HG03159 (cell line): ENCODE measurements around the gene GATD1.
A peak's percentile ranks its signal among the peaks of the same experiment; 100 is the strongest.

Experiments
- ATAC-seq: cut with Tn5 transposase; IDR thresholded peaks from one replicate; pipeline ENCODE4 v1.9.1; 2021; ENCODE audit warnings: mild to moderate bottlenecking, moderate library complexity; ENCODE audit not compliant: unreplicated experiment

The GATD1 gene

DNA sequence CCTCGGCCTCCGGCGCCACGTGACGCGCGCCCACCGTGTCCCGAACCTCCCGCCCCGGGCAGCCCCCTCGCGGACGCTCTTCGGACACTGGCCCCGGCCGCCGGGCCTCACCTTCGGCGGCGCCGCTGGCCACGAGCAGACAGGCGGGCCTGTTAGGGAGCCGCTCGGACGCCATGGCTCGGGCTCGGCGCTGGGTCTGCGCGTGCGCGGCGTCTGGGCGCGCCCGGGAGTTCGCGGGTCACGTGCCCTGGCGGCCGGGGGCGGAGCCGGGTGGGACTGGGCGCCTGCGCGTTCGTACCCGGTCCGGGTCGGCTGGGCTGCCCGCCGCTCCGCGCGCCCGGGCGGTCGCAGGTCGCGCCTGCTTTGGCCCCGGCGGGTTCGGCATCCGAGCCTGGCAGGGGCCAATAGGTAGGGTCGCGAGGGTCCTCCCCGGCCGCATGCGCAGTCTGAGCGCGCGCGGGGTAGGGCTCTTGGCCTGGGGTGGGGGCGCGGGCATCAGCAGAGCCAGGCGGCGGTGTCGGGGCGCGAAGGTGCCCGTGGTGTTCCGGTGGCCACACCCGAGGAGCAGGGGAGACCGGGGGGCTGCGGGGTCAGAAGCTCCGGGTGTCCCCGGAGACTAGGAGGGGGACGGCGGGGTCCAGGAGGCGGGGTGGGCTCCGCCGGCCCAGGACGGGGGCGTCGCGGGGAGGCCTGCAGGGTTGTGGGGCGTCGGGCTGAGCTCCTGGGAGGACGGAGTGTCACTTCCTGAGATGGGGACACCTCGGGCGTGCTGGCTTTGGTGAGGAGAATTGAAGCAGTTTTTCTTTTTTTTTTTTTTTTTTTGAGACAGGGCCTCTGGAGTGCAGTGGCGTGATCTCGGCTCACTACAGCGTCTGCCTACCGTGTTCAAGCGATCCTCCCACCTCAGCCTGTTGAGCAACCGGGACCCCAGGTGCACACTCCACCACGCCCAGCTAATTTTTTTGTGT lies at the start of gene GATD1:
TSS of gene GATD1 (minus strand) at position 200 of the 968 bp plus-strand sequence. CDS start at position 175, 25 bp downstream.
- peak; percentile 75 for ATAC-seq

DNA sequence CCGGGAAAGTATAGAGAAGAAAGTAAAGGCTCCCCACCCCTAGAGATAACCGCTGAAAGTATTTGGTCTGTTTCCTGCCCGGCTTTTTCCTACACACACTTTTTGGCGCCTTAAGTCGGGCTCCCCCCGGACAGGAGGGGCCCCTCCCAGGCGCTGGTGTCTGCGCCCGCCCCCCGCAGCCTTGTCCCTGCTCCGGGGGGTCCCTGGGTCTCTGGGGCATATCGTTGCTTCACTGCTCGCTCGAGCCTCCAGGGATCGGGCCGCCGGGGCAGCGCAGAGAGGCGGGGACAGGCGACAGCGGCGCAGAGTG lies 49.5 kb upstream of the GATD1 start:
- no peak for ATAC-seq

GRCh38 chr11:826227-826621 lies 48.9 kb upstream of the GATD1 start:
- no peak for ATAC-seq

DNA sequence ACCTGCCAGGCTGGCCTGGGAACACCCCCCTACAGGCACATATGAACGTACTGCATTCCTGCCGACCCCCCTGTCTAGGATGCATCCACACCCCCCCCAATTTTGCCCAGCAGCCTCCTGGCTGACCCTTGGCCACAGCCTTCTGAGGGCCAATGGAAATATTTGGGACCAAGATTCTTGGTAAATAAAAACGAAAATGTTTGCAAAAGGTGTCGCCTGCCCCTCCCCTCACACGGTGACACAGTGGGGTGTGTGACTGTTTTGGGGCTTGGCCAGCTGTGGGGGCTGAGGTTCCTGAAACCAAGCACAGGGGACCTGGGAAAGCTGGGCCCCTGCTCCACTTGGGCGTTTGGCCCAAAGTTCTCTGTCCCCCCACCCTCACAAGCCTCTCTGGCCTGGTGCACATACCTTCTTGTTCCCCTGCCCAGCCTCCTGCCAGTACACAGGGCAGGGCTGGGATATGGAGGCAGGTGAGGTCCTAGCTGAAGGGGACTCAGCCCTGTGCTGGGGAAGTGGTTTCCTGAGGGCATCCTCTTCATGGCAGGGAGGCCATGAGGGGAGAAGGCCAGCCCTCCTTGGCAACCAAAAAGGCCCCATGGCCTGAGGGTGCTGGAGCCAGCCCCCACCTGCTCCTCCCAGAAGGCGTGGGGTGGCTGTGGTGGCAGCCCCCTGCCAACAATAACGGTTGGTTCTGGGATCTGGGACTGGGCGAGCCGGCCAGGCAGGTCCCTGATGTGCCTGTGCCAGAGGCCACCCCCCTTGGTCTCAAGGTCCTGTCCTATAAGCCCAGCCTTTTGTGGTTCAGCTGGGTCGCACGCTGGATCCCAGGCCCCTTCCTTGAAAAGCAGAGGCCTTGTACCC lies 48.3 kb upstream of the GATD1 start:
- no peak for ATAC-seq

- ATAC-seq, result no peak
Measured at GRCh38 chr11:824942-825341, 47.7 kb upstream of the GATD1 start.

DNA sequence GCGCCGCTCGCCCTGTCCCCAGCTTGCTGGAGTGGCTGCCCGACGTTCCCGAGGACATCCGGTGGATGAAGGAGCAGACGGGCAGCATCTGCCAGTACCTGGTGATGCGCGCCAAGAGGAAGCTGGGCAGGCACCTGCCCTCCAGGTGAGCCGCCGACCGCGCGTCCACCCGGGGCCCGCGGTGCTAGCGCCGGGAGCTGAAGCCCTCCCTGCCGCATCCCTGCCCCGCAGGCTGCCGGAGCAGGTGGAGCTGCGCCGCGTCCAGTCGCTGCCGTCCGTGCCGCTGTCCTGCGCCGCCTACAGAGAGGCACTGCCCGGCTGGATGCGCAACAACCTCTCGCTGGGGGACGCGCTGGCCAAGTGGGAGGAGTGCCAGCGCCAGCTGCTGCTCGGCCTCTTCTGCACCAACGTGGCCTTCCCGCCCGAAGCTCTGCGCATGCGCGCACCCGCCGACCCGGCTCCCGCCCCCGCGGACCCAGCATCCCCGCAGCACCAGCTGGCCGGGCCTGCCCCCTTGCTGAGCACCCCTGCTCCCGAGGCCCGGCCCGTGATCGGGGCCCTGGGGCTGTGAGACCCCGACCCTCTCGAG lies 47.1 kb upstream of the GATD1 start:
- ATAC-seq, result no peak

GRCh38 chr11:823441-824291 lies 46.4 kb upstream of the GATD1 start:
- no peak for ATAC-seq

GRCh38 chr11:821512-822371 lies 44.5 kb upstream of the GATD1 start:
- no peak for ATAC-seq

DNA sequence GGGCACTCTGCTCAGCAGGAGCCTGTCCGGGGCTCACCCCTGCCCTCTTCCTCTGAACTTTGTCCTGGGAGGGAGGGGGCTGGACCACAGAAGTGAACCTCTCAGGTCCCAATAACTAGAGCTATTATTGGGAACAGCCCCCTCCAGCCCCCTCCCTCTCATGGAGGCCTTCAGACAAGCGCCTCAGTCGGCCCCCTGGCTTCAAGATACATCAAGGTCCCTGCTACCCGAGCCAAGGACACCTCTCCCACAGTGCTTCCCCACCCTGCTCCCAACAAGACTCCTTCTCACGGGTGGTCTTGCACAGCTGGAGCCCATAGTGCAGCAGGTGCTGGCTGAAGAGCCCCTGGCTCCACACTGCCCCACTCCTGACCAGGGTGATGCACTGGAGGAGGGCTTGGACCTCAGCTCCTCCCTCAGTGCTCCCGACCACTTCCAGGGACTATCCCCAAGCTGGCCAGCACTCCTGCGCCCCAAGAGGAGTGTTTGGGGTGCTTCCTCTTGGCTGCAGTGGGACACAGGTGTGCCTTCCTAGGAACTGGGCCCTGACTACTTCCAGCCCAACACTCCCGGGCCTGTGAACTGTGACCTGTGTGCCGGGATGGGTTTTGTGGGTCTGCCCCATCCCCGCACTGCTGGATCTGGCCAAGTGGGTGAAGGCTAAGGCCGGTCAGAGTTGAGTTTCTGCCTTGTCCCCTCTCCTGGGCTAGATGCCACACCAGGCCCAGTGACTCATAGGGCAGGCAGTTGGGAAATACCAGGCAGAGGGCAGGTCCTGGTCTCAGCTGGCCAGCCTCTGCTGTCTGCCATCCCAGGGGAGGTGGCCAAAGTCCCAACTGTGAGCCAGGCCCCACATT lies 43.6 kb upstream of the GATD1 start:
- ATAC-seq, result no peak

- ATAC-seq, result peak; percentile 60
Measured at GRCh38 chr11:819943-820649, 42.8 kb upstream of the GATD1 start.

DNA sequence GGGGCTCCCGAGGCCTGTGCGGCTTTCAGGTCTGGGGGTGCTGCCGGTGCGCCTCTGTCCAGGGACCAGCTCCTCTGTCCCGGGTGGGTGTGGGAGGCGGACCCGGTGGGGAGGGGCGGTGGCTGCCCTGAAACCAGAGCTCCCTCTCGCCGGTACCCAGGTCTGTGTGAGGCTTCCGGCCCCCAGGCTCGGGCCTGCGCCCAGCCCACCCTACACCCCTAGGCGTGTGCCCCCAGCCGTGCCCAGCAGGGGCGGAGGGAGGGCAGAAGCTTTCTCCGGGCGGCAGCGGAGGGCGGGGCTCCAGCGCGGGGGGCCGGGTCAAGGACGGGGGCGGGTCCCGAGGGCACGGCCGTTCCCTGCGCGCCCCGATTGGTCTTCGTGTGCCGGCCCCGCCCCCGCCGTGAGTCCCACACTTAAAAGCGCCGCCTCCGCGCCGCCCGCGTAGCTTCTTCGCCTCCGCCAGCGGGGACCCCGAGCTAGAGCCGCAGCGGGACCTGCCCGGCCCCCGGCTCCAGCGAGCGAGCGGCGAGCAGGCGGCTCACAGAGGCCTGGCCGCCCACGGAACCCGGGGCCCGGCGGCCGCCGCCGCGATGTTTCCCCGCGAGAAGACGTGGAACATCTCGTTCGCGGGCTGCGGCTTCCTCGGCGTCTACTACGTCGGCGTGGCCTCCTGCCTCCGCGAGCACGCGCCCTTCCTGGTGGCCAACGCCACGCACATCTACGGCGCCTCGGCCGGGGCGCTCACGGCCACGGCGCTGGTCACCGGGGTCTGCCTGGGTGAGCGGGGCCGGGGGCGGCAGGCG lies 42.0 kb upstream of the GATD1 start:
- ATAC-seq, result peak; percentile 54

DNA sequence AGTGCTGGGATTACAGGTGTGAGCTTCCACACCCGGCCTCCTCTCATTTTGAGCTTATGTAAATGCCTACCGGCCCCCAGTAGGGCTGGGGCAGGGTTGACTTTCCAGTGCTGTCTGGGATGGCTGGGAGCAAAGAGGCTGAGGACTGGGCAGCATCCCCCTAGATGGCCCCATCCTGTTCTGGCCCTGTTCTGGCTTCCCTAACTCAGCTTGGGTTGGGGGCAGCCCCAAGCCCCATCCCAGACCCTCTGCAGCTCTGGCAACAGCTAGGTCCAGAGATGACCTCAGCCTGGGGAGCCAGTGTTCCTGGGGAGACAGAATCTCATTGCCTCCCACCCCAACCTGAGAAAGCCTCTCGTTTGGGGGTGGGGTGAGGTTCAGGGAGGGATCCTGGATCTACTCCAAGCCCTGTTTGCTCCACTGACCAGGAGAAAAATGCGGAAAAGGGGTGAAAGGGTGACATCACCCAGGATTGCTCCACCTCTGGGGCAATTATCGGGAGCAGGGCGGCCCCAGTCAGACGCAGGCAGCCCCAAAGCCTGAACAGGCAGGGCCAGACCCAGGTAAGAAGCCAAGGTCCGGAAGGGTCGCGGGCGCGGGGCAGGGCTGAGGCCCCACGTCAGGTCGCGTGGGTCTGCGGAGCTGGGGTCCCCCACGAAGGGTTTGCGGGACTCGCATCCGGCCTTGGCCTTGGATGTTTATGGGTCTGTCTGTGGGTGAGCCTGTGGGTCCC lies 41.3 kb upstream of the GATD1 start, which contains the start of gene PNPLA2:
TSS of gene PNPLA2 (plus strand) at position 519 of the 733 bp plus-strand sequence. CDS start 805 bp downstream, outside the sequence.
- no peak for ATAC-seq

DNA sequence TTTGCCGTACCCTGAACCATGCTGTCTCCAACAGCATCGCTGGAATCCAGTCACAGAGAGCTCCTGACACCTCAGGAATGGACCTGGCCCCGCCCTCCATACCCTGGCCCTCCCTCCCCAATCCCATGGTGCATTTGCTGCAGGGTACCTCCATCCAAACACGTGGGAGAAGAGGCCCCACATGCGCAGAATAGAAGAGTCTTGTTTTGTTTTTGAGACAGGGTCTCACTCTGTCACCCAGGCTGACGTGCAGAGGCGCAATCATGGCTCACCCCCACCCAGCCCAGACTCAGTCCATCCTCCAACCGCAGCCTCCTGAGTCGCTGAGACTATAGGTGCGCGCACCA lies 39.1 kb upstream of the GATD1 start:
- ATAC-seq, result no peak

DNA sequence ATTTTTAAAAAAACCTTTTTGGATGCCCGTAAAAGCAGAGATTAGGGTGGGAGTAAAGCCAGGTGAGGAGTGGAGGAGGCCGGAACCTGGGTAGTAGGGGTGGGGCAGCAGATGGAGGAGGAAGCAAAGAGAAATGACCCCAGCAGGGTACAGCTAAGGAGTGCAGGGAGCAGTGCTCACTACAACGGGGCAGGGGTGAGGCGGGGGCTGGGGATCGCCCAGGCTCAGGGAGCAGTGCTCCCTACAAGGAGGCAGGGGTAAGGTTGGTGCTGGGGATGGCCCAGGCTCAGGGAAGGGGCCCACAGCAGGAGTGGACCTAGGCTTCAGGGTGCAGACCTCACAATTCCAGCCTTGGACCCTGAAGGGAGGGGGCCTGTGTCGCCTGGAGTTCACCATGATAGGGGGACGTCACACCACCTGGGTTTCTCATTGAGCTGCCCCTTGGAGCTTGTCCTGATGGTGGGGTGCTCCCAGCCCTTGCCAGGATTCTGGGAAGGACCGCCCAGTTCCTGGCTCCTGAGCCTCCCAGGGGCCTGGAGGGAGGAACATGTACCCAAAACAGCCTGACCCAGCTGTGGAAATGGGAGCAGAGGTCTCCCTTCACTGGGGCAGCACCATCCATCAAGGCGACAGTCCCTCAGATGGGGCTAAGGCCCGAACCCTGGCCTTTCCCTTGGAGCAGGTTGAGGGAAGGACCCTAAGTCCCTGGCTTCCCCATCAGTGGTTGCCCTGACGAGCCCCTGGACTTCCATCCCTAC lies 38.6 kb upstream of the GATD1 start:
- no peak for ATAC-seq

DNA sequence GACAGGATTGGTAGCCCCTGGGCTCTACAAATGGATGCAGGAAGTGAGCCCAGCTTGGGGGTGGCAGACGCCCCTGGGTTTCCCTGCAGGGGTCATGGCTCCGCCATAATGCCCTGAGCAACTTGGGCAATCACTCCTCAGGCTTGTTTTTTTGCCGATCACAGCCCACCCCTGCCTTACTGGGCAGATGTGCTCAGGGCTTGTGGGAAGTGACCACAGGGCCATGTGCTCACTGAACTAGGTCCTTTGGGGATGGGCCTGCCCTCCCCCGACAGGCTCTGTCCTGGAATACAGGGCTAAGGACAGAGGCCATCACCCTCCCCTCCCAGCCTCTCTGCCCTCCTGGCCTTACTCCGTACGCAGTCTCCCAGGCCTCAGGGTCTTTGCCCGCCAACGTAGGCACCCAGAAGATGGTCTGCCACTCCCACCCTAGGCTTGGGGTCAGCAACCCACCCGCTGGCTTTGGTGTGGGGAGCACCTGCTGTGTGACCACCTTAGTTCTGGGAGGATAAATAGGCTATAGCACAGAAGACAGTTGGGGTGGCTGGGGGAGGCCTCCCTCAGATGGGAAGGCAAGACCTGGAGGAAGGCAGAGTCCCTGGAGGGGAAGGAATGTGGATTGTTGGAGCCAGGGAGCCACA lies 36.3 kb upstream of the GATD1 start:
- ATAC-seq, result no peak
